ENCODE data around the gene PAWR. TPM values are rescaled to one million over a fixed set of nuclear protein-coding genes. Genes with fewer than 3 reads are reported as not detected.

The PAWR gene, protein sequence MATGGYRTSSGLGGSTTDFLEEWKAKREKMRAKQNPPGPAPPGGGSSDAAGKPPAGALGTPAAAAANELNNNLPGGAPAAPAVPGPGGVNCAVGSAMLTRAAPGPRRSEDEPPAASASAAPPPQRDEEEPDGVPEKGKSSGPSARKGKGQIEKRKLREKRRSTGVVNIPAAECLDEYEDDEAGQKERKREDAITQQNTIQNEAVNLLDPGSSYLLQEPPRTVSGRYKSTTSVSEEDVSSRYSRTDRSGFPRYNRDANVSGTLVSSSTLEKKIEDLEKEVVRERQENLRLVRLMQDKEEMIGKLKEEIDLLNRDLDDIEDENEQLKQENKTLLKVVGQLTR
- total RNA-seq = 100 to 1,000 TPM in 1 of 2 donors, 10 to 100 TPM in 1; 78.9 to 104 TPM

- Histone ChIP-seq H3K9me3 (no peaks in the 10 kb centered on the region), H3K27me3 (replicated peaks; ENCODE audit: insufficient read depth) (no peaks in the 10 kb centered on the region), H3K4me3 (peak within 1 kb of the TSS; percentile 99), H3K27ac (peak within 1 kb of the TSS; percentile 92 to 93), H3K36me3 (no peaks in the 10 kb centered on the region), H3K4me1 (ENCODE audit: control insufficient read depth in 1 of 2, low read depth in 2 of 2) (peaks cover 0 to 21% of the 10 kb centered on the region in 2 donors)
- TF ChIP-seq CTCF (IDR thresholded peaks at IDR 0.05) = peak; percentile 30
- ATAC-seq (ENCODE audit: insufficient number of reproducible peaks, low FRiP score, low read depth) (no peak), DNase-seq (ENCODE audit: low spot score) (peak; percentile 11)
These were observed at the start of gene PAWR for GRCh38 chr12:79690638-79691510. Gene PAWR, minus strand, starts transcription at chr12:79690964. Its CDS starts 720 bp downstream, at chr12:79690244.

GRCh38 chr12:79737875-79738718, 47.3 kb upstream of the PAWR start:
- H3K27ac ChIP-seq = no peak overlapping the region
- TF ChIP-seq CTCF (IDR thresholded peaks at IDR 0.05) = peak; percentile 63
- no peaks in the 10 kb centered on the region for H3K36me3 ChIP-seq
- no peaks in the 10 kb centered on the region for H3K9me3 ChIP-seq
- ATAC-seq (ENCODE audit: insufficient number of reproducible peaks, low FRiP score, low read depth) (no peak), DNase-seq (ENCODE audit: low spot score) (no peak)
- no peak overlapping the region for H3K4me3 ChIP-seq
- H3K27me3 ChIP-seq (replicated peaks; ENCODE audit: insufficient read depth) = no peaks in the 10 kb centered on the region
- peaks cover 0 to 2% of the 10 kb centered on the region in 2 donors for H3K4me1 ChIP-seq (ENCODE audit: control insufficient read depth in 1 of 2, low read depth in 2 of 2)

GRCh38 chr12:79732638-79733037, 41.9 kb upstream of the PAWR start:
- ATAC-seq (ENCODE audit: insufficient number of reproducible peaks, low FRiP score, low read depth) (no peak), DNase-seq (ENCODE audit: low spot score) (no peak)
- TF ChIP-seq CTCF (IDR thresholded peaks at IDR 0.05) = no peak
- Histone ChIP-seq H3K4me3 (no peak overlapping the region), H3K4me1 (ENCODE audit: control insufficient read depth in 1 of 2, low read depth in 2 of 2) (no peaks in the 10 kb centered on the region), H3K27me3 (replicated peaks; ENCODE audit: insufficient read depth) (no peaks in the 10 kb centered on the region), H3K9me3 (no peaks in the 10 kb centered on the region), H3K27ac (no peak overlapping the region), H3K36me3 (no peaks in the 10 kb centered on the region)

GRCh38 chr12:79725987-79726386, 35.2 kb upstream of the PAWR start:
- Histone ChIP-seq H3K36me3 (no peaks in the 10 kb centered on the region), H3K4me1 (ENCODE audit: control insufficient read depth in 1 of 2, low read depth in 2 of 2) (no peaks in the 10 kb centered on the region), H3K27ac (no peak overlapping the region), H3K27me3 (replicated peaks; ENCODE audit: insufficient read depth) (no peaks in the 10 kb centered on the region), H3K4me3 (no peak overlapping the region), H3K9me3 (no peaks in the 10 kb centered on the region)
- no peak for ATAC-seq (ENCODE audit: insufficient number of reproducible peaks, low FRiP score, low read depth)
- TF ChIP-seq CTCF (IDR thresholded peaks at IDR 0.05) = no peak
- DNase-seq (ENCODE audit: low spot score) = no peak
